ENCODE data around the gene BARX1.

DNA sequence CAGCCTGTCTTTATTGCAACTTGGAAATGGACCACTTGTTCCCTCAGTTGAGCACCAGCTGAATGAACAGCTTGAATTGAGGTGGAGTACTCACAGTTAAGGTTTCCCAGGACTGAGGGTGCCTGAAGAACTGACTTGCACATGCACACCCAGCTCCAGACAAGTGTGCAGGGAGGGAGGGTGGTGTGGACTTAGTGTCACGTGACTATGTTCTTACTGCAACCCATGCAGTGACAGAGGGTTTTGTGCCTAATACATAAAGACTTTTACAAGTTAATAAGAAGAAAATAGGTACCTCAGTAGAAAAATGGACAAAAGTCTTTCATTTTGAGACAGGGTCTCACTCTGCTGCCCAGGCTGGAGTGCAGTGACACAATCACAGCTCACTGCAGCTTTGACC is 18.0 kb downstream of the BARX1 start:
- no peak for TF ChIP-seq EZH2 (optimal IDR thresholded peaks at IDR 0.05; ENCODE audit: low read depth, low read length)
- no peak for TF ChIP-seq EZH2phosphoT487 (IDR thresholded peaks at IDR 0.05; ENCODE audit: low read length)
- TF ChIP-seq, protein P1, sequence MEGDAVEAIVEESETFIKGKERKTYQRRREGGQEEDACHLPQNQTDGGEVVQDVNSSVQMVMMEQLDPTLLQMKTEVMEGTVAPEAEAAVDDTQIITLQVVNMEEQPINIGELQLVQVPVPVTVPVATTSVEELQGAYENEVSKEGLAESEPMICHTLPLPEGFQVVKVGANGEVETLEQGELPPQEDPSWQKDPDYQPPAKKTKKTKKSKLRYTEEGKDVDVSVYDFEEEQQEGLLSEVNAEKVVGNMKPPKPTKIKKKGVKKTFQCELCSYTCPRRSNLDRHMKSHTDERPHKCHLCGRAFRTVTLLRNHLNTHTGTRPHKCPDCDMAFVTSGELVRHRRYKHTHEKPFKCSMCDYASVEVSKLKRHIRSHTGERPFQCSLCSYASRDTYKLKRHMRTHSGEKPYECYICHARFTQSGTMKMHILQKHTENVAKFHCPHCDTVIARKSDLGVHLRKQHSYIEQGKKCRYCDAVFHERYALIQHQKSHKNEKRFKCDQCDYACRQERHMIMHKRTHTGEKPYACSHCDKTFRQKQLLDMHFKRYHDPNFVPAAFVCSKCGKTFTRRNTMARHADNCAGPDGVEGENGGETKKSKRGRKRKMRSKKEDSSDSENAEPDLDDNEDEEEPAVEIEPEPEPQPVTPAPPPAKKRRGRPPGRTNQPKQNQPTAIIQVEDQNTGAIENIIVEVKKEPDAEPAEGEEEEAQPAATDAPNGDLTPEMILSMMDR (IDR thresholded peaks at IDR 0.05; ENCODE audit: low read length), result no peak
